Cardiac muscle cell (in vitro differentiated cells and primary cell): ENCODE data around the gene ITGA1. TPM values are rescaled to one million over a fixed set of nuclear protein-coding genes. Genes with fewer than 3 reads are reported as not detected.
"Not testable (repeated sequence)": the region's sequence is repeated elsewhere in the genome, so short reads cannot be mapped to it uniquely, and the experiment has no call there.

ENCODE experiments used
- DNase-seq, 2 donors: peaks; one replicate each; pipeline versions ENCODE4 v3.0.0 to v3.0.0-alpha.2; 2010 to 2017; ENCODE audit warnings: low read depth in 1 of 2, low spot score in 1 of 2
- H3K27ac ChIP-seq: fragments of 200-600 bp; sonication (generic); 2 replicates; pipeline ENCODE4 v1.5.1; 2016
- H3K27me3 ChIP-seq: fragments of 200-600 bp; sonication (generic); 2 replicates; pipeline ENCODE4 v1.6.0; 2016; ENCODE audit warnings: control low read depth
- H3K36me3 ChIP-seq: fragments of 200-600 bp; sonication (generic); 2 replicates; pipeline ENCODE4 v1.5.1; 2016; ENCODE audit warnings: control low read depth
- H3K4me1 ChIP-seq: fragments of 200-600 bp; sonication (generic); 2 replicates; pipeline ENCODE4 v1.8.1; 2017; ENCODE audit warnings: low read depth, mild to moderate bottlenecking, mixed run types
- H3K4me3 ChIP-seq: fragments of 200-600 bp; sonication (generic); 2 replicates; pipeline ENCODE4 v1.5.1; 2016; ENCODE audit warnings: mild to moderate bottlenecking
- H3K9me3 ChIP-seq: fragments of 200-600 bp; sonication (generic); 2 replicates; pipeline ENCODE4 v1.5.1; 2017; ENCODE audit warnings: low read depth, mild to moderate bottlenecking, control low read depth
- polyA plus RNA-seq: library from polyadenylated mRNA; unstranded; fragments of >200 nt; fragmentation: Nextera tagmentation; extraction: Ambion mirVana; gene quantifications from 2 replicates; pipeline ENCODE4 v1.2.1, GENCODE V29; 2016
- total RNA-seq: library from RNA; depleted of rRNA; stranded (reverse); fragments of >200 nt; gene quantifications from 2 replicates; pipeline ENCODE4 v1.2.3, GENCODE V29; 2016
- TF ChIP-seq, protein P1 (sequence below): IDR thresholded peaks from 2 replicates; pipeline ENCODE4 v1.5.1; 2012; ENCODE audit warnings: low read depth, mild to moderate bottlenecking, low read length

Gene ITGA1
- total and polyA plus RNA-seq, 2 experiments from 2014 or later: 2.9 to 7.3 TPM

DNA sequence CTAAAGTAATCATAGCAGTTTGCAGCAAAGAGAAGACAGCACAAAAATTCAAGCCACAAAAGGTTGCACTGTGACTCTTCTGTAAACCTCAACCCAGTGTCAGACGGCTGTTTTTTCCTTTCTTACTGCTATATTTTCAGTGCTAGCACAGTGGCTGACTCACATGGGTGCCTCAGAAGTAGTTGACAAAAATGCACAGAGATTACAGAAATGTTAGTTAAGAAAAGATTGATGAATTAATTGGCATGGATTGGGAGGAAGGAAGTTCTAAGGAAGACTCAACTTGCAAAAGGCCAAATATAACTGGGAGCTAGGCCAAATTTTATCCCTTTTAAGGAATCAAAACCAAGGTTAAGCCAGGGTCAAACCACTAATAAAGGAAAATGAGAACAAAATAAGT lies 43.7 kb upstream of the ITGA1 start:
- no peaks in the 10 kb centered on the region for H3K9me3 ChIP-seq
- no peaks in the 10 kb centered on the region for H3K36me3 ChIP-seq
- H3K4me1 ChIP-seq: no peaks in the 10 kb centered on the region
- no peak overlapping the region for H3K27ac ChIP-seq
- H3K4me3 ChIP-seq: no peak overlapping the region
- DNase-seq: peak in 1 of 2 donors; percentile 59
- H3K27me3 ChIP-seq: no peaks in the 10 kb centered on the region
- TF ChIP-seq, protein P1, sequence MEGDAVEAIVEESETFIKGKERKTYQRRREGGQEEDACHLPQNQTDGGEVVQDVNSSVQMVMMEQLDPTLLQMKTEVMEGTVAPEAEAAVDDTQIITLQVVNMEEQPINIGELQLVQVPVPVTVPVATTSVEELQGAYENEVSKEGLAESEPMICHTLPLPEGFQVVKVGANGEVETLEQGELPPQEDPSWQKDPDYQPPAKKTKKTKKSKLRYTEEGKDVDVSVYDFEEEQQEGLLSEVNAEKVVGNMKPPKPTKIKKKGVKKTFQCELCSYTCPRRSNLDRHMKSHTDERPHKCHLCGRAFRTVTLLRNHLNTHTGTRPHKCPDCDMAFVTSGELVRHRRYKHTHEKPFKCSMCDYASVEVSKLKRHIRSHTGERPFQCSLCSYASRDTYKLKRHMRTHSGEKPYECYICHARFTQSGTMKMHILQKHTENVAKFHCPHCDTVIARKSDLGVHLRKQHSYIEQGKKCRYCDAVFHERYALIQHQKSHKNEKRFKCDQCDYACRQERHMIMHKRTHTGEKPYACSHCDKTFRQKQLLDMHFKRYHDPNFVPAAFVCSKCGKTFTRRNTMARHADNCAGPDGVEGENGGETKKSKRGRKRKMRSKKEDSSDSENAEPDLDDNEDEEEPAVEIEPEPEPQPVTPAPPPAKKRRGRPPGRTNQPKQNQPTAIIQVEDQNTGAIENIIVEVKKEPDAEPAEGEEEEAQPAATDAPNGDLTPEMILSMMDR: no peak

DNA sequence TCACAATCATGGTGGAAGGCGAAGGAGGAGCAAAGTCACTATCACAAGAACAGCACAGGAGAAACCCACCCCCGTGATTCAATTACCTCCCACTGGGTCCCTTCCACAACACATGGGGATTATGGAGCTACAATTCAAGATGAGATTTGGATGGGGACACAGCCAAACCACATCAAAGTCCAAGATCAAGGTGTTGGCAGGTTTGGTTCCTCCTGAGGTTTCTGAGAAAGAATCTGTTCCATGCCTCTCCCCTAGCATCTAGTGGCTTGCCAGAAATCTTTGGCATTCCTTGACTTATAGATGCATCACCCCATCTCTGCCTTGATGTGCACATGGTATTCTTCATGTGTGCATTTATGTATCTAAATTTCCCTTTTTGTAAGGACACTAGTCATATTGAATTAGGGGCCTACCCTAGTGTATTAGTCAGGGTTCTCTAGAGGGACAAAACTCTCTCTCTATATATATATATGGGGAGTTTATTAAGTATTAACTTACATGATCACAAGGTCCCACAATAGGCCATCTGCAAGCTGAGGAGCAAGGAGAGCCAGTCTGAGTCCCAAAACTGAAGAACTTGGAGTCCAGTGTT lies 42.8 kb upstream of the ITGA1 start:
- DNase-seq, H3K27ac ChIP-seq, H3K4me1 ChIP-seq, H3K9me3 ChIP-seq, H3K27me3 ChIP-seq, H3K4me3 ChIP-seq, H3K36me3 ChIP-seq: not testable (repeated sequence)

DNA sequence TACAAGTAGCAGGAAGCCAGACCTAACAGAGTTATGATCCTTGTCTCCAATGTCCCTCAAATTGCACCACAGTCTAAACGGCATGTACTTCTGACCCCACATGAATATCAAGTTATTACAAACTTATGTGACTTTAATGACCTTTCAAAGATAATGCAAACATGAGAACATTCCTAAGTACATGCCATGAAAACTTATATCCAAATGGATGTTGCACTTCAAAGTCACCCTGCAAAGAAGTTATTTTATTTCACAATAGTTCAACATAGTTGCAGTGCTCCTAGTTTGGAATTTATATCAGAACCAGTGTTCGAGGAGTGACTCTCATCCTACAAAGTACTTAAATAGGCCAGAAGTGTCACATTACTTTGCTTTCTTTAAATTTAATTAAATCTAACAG lies 41.2 kb upstream of the ITGA1 start:
- TF ChIP-seq, protein P1: no peak
- Histone ChIP-seq H3K27me3 (no peaks in the 10 kb centered on the region), H3K4me3 (no peak overlapping the region), H3K9me3 (no peaks in the 10 kb centered on the region), H3K4me1 (no peaks in the 10 kb centered on the region), H3K27ac (no peak overlapping the region), H3K36me3 (no peaks in the 10 kb centered on the region)
- peak in 1 of 2 donors; percentile 53 for DNase-seq

DNA sequence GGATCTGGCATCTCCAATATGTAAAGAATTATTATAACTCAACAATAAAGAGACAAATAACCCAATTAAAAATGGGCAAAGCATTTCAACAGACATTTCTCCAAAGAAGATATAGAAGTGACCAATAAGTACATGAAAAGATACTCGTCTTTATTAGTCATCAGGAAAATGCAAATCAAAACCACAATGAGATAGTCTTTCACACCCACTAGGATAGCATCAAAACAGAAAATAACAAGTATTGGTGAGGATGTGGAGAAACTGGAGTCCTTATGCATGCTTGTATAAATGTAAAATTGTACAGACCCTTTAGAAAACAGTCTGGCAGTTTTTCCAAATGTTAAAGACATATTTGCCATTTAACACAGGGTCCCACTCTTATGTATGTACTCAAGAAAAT lies 39.1 kb upstream of the ITGA1 start:
- no peak overlapping the region for H3K27ac ChIP-seq
- no peaks in the 10 kb centered on the region for H3K27me3 ChIP-seq
- no peaks in the 10 kb centered on the region for H3K36me3 ChIP-seq
- H3K9me3 ChIP-seq: no peaks in the 10 kb centered on the region
- TF ChIP-seq, protein P1: no peak
- no peaks in the 10 kb centered on the region for H3K4me1 ChIP-seq
- H3K4me3 ChIP-seq: no peak overlapping the region
- no peak for DNase-seq

DNA sequence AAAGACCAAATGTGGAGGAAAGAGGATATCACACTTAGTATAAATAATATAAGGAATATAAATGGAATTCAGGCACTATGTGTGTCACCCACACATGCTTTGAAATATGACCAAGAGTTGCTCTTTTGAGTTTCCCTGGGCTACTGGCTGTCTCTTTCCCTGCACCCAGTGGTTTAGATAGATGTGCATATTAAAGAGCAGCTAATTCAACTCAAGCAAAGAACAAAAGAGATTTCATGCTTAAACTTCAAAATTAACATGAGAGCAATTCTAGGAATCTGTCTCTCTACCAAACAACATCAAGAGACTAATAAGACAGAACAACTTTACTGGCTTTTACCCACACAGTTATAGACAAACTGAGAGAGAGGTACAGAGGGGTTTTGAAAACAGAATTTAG lies 38.0 kb upstream of the ITGA1 start:
- no peak overlapping the region for H3K4me3 ChIP-seq
- H3K27ac ChIP-seq: no peak overlapping the region
- no peaks in the 10 kb centered on the region for H3K9me3 ChIP-seq
- DNase-seq: no peak
- no peaks in the 10 kb centered on the region for H3K4me1 ChIP-seq
- TF ChIP-seq, protein P1: no peak
- H3K27me3 ChIP-seq: no peaks in the 10 kb centered on the region
- H3K36me3 ChIP-seq: no peaks in the 10 kb centered on the region

DNA sequence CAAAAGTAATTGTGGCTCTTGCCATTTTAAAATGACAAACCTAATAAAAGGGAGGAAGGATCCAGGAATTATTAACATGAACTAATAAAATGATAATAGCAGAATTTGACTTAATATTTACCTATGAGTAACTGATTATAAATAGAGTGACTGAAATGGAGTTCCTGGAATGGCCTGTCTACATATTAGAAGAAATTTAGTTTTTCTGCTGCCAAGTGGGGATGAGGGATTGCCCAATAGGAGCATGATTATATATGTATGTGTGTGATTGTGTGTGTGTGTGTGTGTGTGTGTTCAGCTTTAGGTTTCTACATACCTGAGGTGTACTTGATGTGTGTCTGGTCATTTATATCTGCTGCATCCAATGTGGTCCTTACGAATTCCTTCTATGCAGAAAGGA lies 36.6 kb upstream of the ITGA1 start:
- TF ChIP-seq, protein P1: no peak
- H3K9me3 ChIP-seq: no peaks in the 10 kb centered on the region

More for the DNA sequence above, 36.6 kb upstream of the ITGA1 start:
- no peaks in the 10 kb centered on the region for H3K36me3 ChIP-seq
- no peaks in the 10 kb centered on the region for H3K27me3 ChIP-seq
- H3K27ac ChIP-seq: no peak overlapping the region
- no peak overlapping the region for H3K4me3 ChIP-seq
- DNase-seq: peak in 1 of 2 donors; percentile 17
- no peaks in the 10 kb centered on the region for H3K4me1 ChIP-seq
